Natural killer cell treated with Interleukin-12 subunit alpha and Interleukin-12 subunit beta and Interleukin-15 and Interleukin-18, amount 100 ng/mL, for 72 hours (primary cell): ENCODE data around the gene TPST2. TPM values are rescaled to one million over a fixed set of nuclear protein-coding genes. Genes with fewer than 3 reads are reported as not detected.

ENCODE experiments used
- ATAC-seq, 2 donors: fragments of 150-1000 bp; cut with Tn5 transposase in 1 of 2; sonication (Bioruptor Pico), chemical (Tn5 transposase) in 1 of 2; 2 replicates each; pipeline ENCODE4 v1.10.0; 2021
- DNase-seq: peaks from one replicate; pipeline ENCODE4 v3.0.0; 2022; ENCODE audit warnings: low spot score
- H3K27ac Mint-ChIP-seq, 2 donors: 1 replicate in 1 of 2; 2 replicates in 1 of 2; pipeline ENCODE4 v1.8.0; 2022; ENCODE audit warnings: mixed read lengths in 2 of 2, mild to moderate bottlenecking in 1 of 2, moderate library complexity in 1 of 2
- H3K27me3 Mint-ChIP-seq, 2 donors: 1 replicate in 1 of 2; 2 replicates in 1 of 2; pipeline ENCODE4 v1.8.0; 2022; ENCODE audit warnings: mixed read lengths in 2 of 2
- H3K36me3 Mint-ChIP-seq: one replicate; pipeline ENCODE4 v1.8.0; 2022; ENCODE audit warnings: mixed read lengths
- H3K4me1 Mint-ChIP-seq, 2 donors: 1 replicate in 1 of 2; 2 replicates in 1 of 2; pipeline ENCODE4 v1.8.0; 2022; ENCODE audit warnings: low read depth in 2 of 2, mixed read lengths in 2 of 2, mild to moderate bottlenecking in 1 of 2
- H3K4me3 Mint-ChIP-seq: one replicate; pipeline ENCODE4 v1.8.0; 2022; ENCODE audit warnings: mixed read lengths
- H3K9me3 Mint-ChIP-seq: 2 replicates; pipeline ENCODE4 v1.8.0; 2022; ENCODE audit warnings: mixed read lengths
- total RNA-seq, 2 donors: library from RNA; stranded (reverse); gene quantifications; one replicate each; pipeline ENCODE4 v1.2.3, GENCODE V29; 2022

TPST2 gene
- total RNA-seq, 2 donors from 2014 or later, result 43.1 to 43.6 TPM

- no peaks in the 10 kb centered on the region for H3K27me3 Mint-ChIP-seq
- H3K27ac Mint-ChIP-seq, result no peak overlapping the region
- H3K4me3 Mint-ChIP-seq, result no peak overlapping the region
- ATAC-seq, result no peak
- no peaks in the 10 kb centered on the region for H3K36me3 Mint-ChIP-seq
- no peak for DNase-seq
- H3K4me1 Mint-ChIP-seq, result peaks cover 26 to 29% of the 10 kb centered on the region in 2 donors
- no peaks in the 10 kb centered on the region for H3K9me3 Mint-ChIP-seq
Measured at GRCh38 chr22:26602127-26602526, 12.2 kb upstream of the TPST2 start.

DNA sequence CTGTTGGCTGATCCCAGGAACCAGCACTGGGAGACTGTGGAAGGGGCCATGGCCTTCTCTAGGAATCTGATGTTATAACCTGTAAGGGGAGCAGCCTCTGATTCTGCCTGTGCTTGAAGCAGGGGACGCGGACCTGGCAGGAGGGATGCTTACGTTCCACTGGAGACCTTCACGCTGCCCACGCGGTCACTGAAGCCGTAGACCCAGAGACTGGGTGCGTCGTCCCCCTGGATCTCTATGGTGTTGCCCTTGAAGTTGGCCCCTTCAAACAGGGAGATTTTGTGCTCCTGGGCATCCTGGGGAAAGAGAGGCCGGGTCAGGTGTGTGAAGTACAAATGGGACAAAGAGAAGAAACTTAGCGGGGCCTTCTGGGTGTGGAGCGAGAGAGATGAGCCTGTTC is 11.8 kb upstream of the TPST2 start:
- H3K4me1 Mint-ChIP-seq, result peaks cover 30 to 33% of the 10 kb centered on the region in 2 donors
- H3K36me3 Mint-ChIP-seq, result no peaks in the 10 kb centered on the region
- H3K9me3 Mint-ChIP-seq, result no peaks in the 10 kb centered on the region
- no peak overlapping the region for H3K27ac Mint-ChIP-seq
- H3K4me3 Mint-ChIP-seq, result no peak overlapping the region
- DNase-seq (no peak), ATAC-seq (no peak)
- no peaks in the 10 kb centered on the region for H3K27me3 Mint-ChIP-seq

DNA sequence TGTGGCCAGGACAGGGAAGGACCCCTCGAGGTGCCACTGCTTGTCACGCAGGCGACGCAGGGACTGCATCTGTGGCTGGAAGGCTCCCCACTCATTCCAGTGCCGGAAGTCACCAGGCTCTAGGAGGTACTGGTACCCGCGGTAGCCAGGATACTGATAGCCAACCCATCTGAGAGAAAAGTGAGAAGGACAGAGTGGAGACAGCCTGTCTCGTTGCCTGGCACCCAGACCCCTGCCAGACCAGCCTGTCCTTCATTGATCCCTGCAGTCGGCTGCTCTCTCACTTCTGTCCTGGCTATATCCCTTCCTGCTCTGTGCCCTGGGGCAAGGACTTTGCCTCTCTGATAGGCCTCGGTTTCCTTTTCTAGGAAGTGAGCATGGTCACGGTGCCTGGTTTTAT is 9.6 kb upstream of the TPST2 start:
- no peaks in the 10 kb centered on the region for H3K9me3 Mint-ChIP-seq
- DNase-seq (no peak), ATAC-seq (no peak)
- no peak overlapping the region for H3K27ac Mint-ChIP-seq
- H3K4me1 Mint-ChIP-seq, result peaks cover 36% of the 10 kb centered on the region in 2 donors
- no peaks in the 10 kb centered on the region for H3K27me3 Mint-ChIP-seq
- H3K4me3 Mint-ChIP-seq, result no peak overlapping the region
- H3K36me3 Mint-ChIP-seq, result no peaks in the 10 kb centered on the region

GRCh38 chr22:26597480-26597879 is 7.5 kb upstream of the TPST2 start:
- ATAC-seq (no peak), DNase-seq (no peak)
- H3K36me3 Mint-ChIP-seq, result no peaks in the 10 kb centered on the region
- no peaks in the 10 kb centered on the region for H3K9me3 Mint-ChIP-seq
- H3K4me1 Mint-ChIP-seq, result peaks cover 46 to 48% of the 10 kb centered on the region in 2 donors
- H3K27ac Mint-ChIP-seq, result peak overlapping the region; percentile 47 to 62
- no peak overlapping the region for H3K4me3 Mint-ChIP-seq
- no peaks in the 10 kb centered on the region for H3K27me3 Mint-ChIP-seq

DNA sequence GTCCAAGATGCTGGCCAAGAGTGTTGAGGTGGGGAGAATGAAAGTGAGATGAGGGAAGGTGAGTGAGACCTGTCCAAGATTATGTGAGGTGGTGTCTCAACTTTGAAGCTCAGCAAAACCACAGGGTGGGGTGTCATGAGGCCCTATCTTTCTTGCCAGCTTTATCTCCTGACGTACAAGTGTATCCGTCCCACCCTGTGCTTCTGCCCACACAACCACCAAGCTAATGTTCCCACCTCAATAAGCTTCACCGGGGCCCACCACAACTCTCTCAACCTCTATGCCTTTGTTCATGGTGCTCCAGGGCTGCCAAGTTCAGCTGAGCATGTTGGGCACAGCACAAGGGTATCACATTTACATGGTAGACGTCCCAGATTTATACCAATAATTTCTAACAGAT is 7.1 kb upstream of the TPST2 start:
- ATAC-seq, result no peak
- H3K27me3 Mint-ChIP-seq, result no peaks in the 10 kb centered on the region
- no peak overlapping the region for H3K4me3 Mint-ChIP-seq
- no peaks in the 10 kb centered on the region for H3K36me3 Mint-ChIP-seq
- DNase-seq, result no peak
- H3K9me3 Mint-ChIP-seq, result no peaks in the 10 kb centered on the region
- H3K4me1 Mint-ChIP-seq, result peaks cover 50 to 52% of the 10 kb centered on the region in 2 donors
- peak overlapping the region; percentile 47 to 62 for H3K27ac Mint-ChIP-seq

DNA sequence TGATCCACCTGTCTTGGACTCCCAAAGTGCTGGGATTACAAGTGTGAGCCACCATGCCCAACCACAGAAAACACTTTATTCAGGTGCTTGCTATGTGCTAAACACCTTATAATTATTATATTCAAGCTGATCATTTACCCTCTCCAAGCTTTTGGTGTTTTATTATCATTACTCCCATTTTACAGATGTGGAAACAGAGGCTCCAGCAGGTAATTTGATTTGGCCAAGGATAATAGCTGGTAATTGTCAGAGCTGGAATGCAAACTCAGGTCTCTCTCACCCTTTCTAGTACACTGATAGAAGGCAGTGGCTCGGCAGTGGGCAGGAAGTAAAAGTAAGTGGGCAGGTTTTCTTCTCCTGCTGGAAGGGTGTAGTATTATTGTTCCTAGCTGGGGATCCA is 3.8 kb upstream of the TPST2 start:
- ATAC-seq (no peak), DNase-seq (peak; percentile 26)
- Mint-ChIP-seq H3K4me1 (peaks cover 56 to 63% of the 10 kb centered on the region in 2 donors), H3K4me3 (peak overlapping the region; percentile 51), H3K9me3 (no peaks in the 10 kb centered on the region), H3K27ac (peak overlapping the region; percentile 65 to 79), H3K36me3 (no peaks in the 10 kb centered on the region), H3K27me3 (no peaks in the 10 kb centered on the region)

- no peaks in the 10 kb centered on the region for H3K9me3 Mint-ChIP-seq
- DNase-seq, result peak; percentile 87
- peak overlapping the region; percentile 79 to 83 for H3K27ac Mint-ChIP-seq
- peak overlapping the region; percentile 88 for H3K4me3 Mint-ChIP-seq
- ATAC-seq, result peak; percentile 83
- H3K4me1 Mint-ChIP-seq, result peaks cover 58 to 66% of the 10 kb centered on the region in 2 donors
- H3K27me3 Mint-ChIP-seq, result no peaks in the 10 kb centered on the region
- H3K36me3 Mint-ChIP-seq, result no peaks in the 10 kb centered on the region
Measured at GRCh38 chr22:26592421-26592891, 2.5 kb upstream of the TPST2 start.

GRCh38 chr22:26589367-26589844 is 526 bp downstream of the TPST2 start:
- ATAC-seq (peak; percentile 2 to 47), DNase-seq (no peak)
- Mint-ChIP-seq H3K4me3 (peak overlapping the region; percentile 92), H3K4me1 (peaks cover 69 to 77% of the 10 kb centered on the region in 2 donors), H3K27ac (peak overlapping the region; percentile 88 to 91), H3K27me3 (no peaks in the 10 kb centered on the region), H3K36me3 (no peaks in the 10 kb centered on the region), H3K9me3 (no peaks in the 10 kb centered on the region)

DNA sequence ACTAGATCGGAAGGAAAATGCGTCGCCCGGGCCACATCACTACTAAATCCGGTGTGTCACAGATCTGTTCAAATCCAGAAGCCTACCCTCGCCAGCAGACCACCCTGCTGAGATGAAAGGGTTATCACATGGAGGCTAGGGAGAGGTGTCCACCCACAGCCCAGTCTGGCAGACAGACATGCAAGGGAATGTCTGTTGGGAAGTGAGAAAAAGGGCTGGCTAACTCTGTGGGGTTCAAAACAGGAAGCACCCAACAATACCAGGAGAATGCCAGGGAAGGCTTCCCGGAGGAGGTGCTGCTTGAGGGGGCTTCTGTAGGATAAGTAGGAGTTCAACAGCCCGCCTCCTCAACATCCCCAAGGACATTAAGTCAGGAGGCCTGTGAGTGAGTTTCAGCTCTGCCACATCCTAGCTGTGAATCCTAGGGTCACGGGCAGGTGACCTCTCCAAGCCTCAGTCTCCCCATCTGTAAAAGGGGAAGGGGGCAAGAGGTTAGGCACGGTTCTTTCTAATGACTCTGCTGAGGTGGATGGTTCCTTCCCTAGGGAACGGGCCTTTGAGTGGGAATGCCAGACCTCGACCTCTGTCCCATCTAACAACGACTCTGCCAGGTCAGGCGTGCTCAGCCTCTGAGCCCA is 1.1 kb downstream of the TPST2 start:
- no peaks in the 10 kb centered on the region for H3K36me3 Mint-ChIP-seq
- peak overlapping the region; percentile 88 to 91 for H3K27ac Mint-ChIP-seq
- no peaks in the 10 kb centered on the region for H3K9me3 Mint-ChIP-seq
- H3K4me1 Mint-ChIP-seq, result peaks cover 69 to 77% of the 10 kb centered on the region in 2 donors
- DNase-seq, result no peak
- H3K27me3 Mint-ChIP-seq, result no peaks in the 10 kb centered on the region
- ATAC-seq, result no peak
- H3K4me3 Mint-ChIP-seq, result peak overlapping the region; percentile 92

DNA sequence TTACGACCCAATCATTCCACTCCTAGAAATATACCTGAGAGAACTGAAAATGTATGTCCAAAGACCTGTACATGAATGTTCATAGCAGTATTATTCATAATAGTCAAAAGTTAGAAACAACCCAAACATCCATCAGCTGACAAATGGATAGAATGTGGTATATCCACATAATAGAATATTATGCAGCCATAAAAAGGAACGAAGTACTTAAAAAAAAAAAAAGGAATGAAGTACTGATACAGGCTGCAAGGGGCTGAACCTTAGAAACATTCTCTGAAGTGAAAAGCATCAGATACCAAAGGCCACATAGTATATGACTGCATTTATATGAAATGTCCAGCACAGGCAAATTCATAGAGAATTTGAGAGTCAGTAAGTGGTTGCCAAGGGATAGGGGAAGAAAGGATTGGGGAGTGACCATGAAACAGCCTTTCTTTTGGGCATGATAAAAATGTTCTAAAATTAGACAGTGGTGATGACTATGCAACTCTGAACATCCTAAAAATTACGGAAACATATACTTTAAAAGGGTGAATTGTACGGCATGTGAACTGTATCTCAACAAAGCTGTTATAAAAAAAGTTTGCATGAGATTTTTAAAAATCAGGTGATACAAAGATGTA is 1.8 kb downstream of the TPST2 start:
- no peaks in the 10 kb centered on the region for H3K27me3 Mint-ChIP-seq
- no peaks in the 10 kb centered on the region for H3K36me3 Mint-ChIP-seq
- H3K27ac Mint-ChIP-seq, result peak overlapping the region; percentile 88 to 91
- H3K9me3 Mint-ChIP-seq, result no peaks in the 10 kb centered on the region
- DNase-seq (no peak), ATAC-seq (no peak)
- peak overlapping the region; percentile 92 for H3K4me3 Mint-ChIP-seq
- peaks cover 66 to 72% of the 10 kb centered on the region in 2 donors for H3K4me1 Mint-ChIP-seq

- Mint-ChIP-seq H3K4me1 (peaks cover 59 to 66% of the 10 kb centered on the region in 2 donors), H3K9me3 (no peaks in the 10 kb centered on the region), H3K4me3 (peak overlapping the region; percentile 81), H3K27ac (peak overlapping the region; percentile 59 to 83), H3K27me3 (no peaks in the 10 kb centered on the region), H3K36me3 (no peaks in the 10 kb centered on the region)
- ATAC-seq, result no peak
- no peak for DNase-seq
Measured at GRCh38 chr22:26586556-26587325, 3.2 kb downstream of the TPST2 start.

- Mint-ChIP-seq H3K36me3 (no peaks in the 10 kb centered on the region), H3K27ac (peak overlapping the region; percentile 59 to 83)
- ATAC-seq, result no peak
Measured at GRCh38 chr22:26585104-26585790, 4.7 kb downstream of the TPST2 start.

DNA sequence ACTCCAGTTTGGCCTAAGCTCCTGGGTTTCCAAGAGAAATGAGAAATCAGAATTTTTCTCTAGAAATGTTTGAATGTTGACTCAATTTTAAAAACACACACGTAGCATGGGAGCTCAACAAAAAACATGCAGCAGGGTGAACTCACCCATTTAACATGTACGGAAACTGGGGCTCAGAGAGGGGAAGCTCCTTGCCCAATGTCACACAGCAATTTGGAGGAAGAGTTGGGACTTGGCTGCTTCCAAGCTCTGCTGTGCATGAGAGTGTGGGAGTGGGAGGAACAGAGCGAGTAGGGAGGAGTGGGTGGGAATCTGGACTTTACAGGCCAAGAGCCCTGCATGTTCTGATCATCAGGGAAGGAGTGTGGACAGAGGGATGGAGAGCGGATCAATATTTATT is 5.9 kb downstream of the TPST2 start:
- H3K4me3 Mint-ChIP-seq, result peak overlapping the region; percentile 70
- H3K36me3 Mint-ChIP-seq, result no peaks in the 10 kb centered on the region
- no peaks in the 10 kb centered on the region for H3K27me3 Mint-ChIP-seq
- H3K4me1 Mint-ChIP-seq, result peaks cover 72 to 83% of the 10 kb centered on the region in 2 donors
- no peaks in the 10 kb centered on the region for H3K9me3 Mint-ChIP-seq
- peak overlapping the region; percentile 59 to 83 for H3K27ac Mint-ChIP-seq
- DNase-seq (no peak), ATAC-seq (no peak)

More at GRCh38 chr22:26585104-26585790, 4.7 kb downstream of the TPST2 start:
- Mint-ChIP-seq H3K4me1 (peaks cover 62 to 74% of the 10 kb centered on the region in 2 donors), H3K4me3 (peak overlapping the region; percentile 70), H3K9me3 (no peaks in the 10 kb centered on the region), H3K27me3 (no peaks in the 10 kb centered on the region)
- DNase-seq, result no peak
